ENCODE data around the gene RPGRIP1L.

RPGRIP1L gene

DNA sequence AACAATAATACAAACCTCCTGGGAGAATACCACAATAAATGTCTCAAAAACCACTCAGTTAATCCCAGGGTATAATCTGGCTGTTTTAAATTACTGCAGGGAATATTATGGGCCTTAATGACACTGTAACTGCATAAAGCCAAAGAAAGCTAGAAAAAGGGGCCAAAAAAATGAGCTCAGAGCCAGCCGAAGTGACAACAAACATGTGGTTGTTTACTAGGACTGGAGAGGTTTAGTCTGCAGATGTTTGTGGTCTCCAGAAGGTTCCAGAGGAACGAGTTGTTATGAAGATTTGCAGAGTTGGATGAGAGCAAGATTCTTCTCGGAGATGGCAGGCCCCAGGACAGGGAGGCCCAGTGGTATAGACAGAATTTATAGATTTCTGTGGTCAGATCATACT lies 103.5 kb downstream of the RPGRIP1L start:
- TF ChIP-seq, protein P1, sequence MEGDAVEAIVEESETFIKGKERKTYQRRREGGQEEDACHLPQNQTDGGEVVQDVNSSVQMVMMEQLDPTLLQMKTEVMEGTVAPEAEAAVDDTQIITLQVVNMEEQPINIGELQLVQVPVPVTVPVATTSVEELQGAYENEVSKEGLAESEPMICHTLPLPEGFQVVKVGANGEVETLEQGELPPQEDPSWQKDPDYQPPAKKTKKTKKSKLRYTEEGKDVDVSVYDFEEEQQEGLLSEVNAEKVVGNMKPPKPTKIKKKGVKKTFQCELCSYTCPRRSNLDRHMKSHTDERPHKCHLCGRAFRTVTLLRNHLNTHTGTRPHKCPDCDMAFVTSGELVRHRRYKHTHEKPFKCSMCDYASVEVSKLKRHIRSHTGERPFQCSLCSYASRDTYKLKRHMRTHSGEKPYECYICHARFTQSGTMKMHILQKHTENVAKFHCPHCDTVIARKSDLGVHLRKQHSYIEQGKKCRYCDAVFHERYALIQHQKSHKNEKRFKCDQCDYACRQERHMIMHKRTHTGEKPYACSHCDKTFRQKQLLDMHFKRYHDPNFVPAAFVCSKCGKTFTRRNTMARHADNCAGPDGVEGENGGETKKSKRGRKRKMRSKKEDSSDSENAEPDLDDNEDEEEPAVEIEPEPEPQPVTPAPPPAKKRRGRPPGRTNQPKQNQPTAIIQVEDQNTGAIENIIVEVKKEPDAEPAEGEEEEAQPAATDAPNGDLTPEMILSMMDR (IDR thresholded peaks at IDR 0.05; ENCODE audit: borderline replicate concordance, control extremely low read depth, extremely low read depth, insufficient read depth, missing control alignments) = no peak
- no peak for DNase-seq (ENCODE audit: low spot score)
- in situ Hi-C loops (cut with MboI; ENCODE audit: low sequenced_read_pairs, unreplicated experiment) = no loop called here

GRCh38 chr16:53599548-53599947 lies 104.1 kb downstream of the RPGRIP1L start:
- DNase-seq (ENCODE audit: low spot score) = no peak
- TF ChIP-seq, protein P1 (IDR thresholded peaks at IDR 0.05; ENCODE audit: borderline replicate concordance, control extremely low read depth, extremely low read depth, insufficient read depth, missing control alignments) = no peak
- in situ Hi-C loops (cut with MboI; ENCODE audit: low sequenced_read_pairs, unreplicated experiment) = no loop called here

DNA sequence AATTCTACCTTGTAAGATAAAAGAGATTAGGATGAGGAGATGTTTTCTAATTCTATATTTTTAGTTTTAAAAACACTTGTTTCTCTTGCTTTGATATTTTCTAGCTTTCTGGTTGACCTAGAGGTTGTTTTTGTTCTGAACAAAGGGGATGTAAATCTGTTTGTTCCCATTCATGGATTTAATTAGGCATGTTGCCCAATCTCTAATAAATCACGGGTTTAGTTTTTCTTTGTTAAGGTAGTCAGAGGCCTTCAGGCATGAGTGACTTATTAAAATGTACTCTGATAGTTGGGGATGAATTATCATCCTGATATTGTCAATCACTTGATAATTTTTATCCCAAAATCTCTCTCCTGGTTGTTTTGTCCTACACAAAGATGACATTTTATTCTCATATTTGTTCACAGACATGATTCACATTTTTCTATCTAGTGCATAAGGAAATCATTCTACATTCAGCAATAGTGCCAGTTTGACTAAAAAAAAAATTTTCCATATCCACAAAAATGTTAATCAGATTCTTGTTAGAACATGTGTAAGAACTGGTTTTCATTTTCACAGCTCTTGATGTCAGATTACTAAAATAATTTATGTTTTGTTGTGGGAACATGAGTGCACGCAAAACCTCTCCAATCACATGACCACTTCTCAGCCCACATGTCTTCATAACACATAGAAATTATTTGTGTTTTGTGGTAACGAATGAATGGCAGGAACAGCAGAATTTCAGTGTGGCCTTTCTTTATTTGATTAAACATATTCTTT lies 105.0 kb downstream of the RPGRIP1L start:
- TF ChIP-seq, protein P1 (IDR thresholded peaks at IDR 0.05; ENCODE audit: borderline replicate concordance, control extremely low read depth, extremely low read depth, insufficient read depth, missing control alignments) = no peak
- in situ Hi-C loops (cut with MboI; ENCODE audit: low sequenced_read_pairs, unreplicated experiment) = no loop called here
- no peak for DNase-seq (ENCODE audit: low spot score)

DNA sequence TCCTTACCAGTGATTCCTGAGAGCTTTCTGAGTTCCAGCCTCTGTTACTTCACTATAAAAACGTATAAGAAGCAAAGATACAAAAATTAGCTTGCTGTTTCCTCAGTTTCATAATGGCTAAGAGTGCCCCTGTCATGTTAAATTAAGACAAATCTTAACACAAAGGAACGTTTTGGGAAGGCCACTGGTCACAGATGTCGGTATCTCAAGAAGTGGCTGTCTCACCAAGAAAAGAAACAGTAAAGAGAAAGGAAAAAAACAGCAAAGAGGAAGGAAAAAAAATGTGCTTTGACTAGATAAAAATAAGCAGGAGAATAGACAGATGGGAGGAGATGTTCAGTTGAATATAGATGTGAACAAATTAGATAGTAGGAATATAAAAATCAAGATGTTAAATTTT lies 105.9 kb downstream of the RPGRIP1L start:
- in situ Hi-C loops (cut with MboI; ENCODE audit: low sequenced_read_pairs, unreplicated experiment) = no loop called here
- TF ChIP-seq, protein P1 (IDR thresholded peaks at IDR 0.05; ENCODE audit: borderline replicate concordance, control extremely low read depth, extremely low read depth, insufficient read depth, missing control alignments) = no peak
- no peak for DNase-seq (ENCODE audit: low spot score)

- DNase-seq (ENCODE audit: low spot score) = no peak
- in situ Hi-C loops (cut with MboI; ENCODE audit: low sequenced_read_pairs, unreplicated experiment) = no loop called here
- TF ChIP-seq, protein P1 (IDR thresholded peaks at IDR 0.05; ENCODE audit: borderline replicate concordance, control extremely low read depth, extremely low read depth, insufficient read depth, missing control alignments) = no peak
Measured at GRCh38 chr16:53588081-53588648, 115.5 kb downstream of the RPGRIP1L start.

- TF ChIP-seq, protein P1 (IDR thresholded peaks at IDR 0.05; ENCODE audit: borderline replicate concordance, control extremely low read depth, extremely low read depth, insufficient read depth, missing control alignments) = no peak
- DNase-seq (ENCODE audit: low spot score) = no peak
- in situ Hi-C loops (cut with MboI; ENCODE audit: low sequenced_read_pairs, unreplicated experiment) = no loop called here
Measured at GRCh38 chr16:53583401-53583800, 120.3 kb downstream of the RPGRIP1L start.
